ENCODE measurements around the gene AKT1. TPM values are rescaled to one million over a fixed set of nuclear protein-coding genes. Genes with fewer than 3 reads are reported as not detected.

AKT1 gene
- polyA plus RNA-seq, 2 donors = 62.6 to 62.9 TPM

GRCh38 chr14:104793703-104793959 lies 1.9 kb downstream of the AKT1 start:
- no peaks in the 10 kb centered on the region for H3K9me3 ChIP-seq (ENCODE audit: control insufficient read depth in 2 of 2, insufficient read depth in 1 of 2, low read depth in 1 of 2, low read length in 1 of 2)
- H3K36me3 ChIP-seq (ENCODE audit: control insufficient read depth in 2 of 2, insufficient read depth in 2 of 2, low read length in 1 of 2) = peaks cover 0 to 33% of the 10 kb centered on the region in 2 donors
- no peaks in the 10 kb centered on the region for H3K27me3 ChIP-seq (ENCODE audit: control insufficient read depth in 1 of 2, insufficient read depth in 2 of 2, low read length in 2 of 2)
- 74 to 77% methylated on average over 2 of the region's 2 CpGs for WGBS, 2 donors
- peaks cover 13 to 41% of the 10 kb centered on the region in 2 donors for H3K4me1 ChIP-seq (ENCODE audit: control insufficient read depth in 2 of 2, insufficient read depth in 2 of 2, low read length in 1 of 2)
- no peak overlapping the region for H3K27ac ChIP-seq (ENCODE audit: low read depth in 2 of 2, low read length in 1 of 2)
- peak overlapping the region in 1 of 2 donors; percentile 82 for H3K4me3 ChIP-seq (ENCODE audit: low read depth in 1 of 2, low read length in 2 of 2)

- Histone ChIP-seq H3K36me3 (ENCODE audit: control insufficient read depth in 2 of 2, insufficient read depth in 2 of 2, low read length in 1 of 2) (peaks cover 0 to 35% of the 10 kb centered on the region in 2 donors), H3K27me3 (ENCODE audit: control insufficient read depth in 1 of 2, insufficient read depth in 2 of 2, low read length in 2 of 2) (no peaks in the 10 kb centered on the region), H3K27ac (ENCODE audit: low read depth in 2 of 2, low read length in 1 of 2) (no peak overlapping the region), H3K4me1 (ENCODE audit: control insufficient read depth in 2 of 2, insufficient read depth in 2 of 2, low read length in 1 of 2) (peaks cover 14 to 41% of the 10 kb centered on the region in 2 donors), H3K4me3 (ENCODE audit: low read depth in 1 of 2, low read length in 2 of 2) (peak overlapping the region in 1 of 2 donors; percentile 82), H3K9me3 (ENCODE audit: control insufficient read depth in 2 of 2, insufficient read depth in 1 of 2, low read depth in 1 of 2, low read length in 1 of 2) (no peaks in the 10 kb centered on the region)
- 78 to 82% methylated on average over 16 of the region's 16 CpGs for WGBS, 2 donors
Observed at GRCh38 chr14:104792945-104793702, 2.4 kb downstream of the AKT1 start.

- H3K4me3 ChIP-seq (ENCODE audit: low read depth in 1 of 2, low read length in 2 of 2) = no peak overlapping the region
- no peaks in the 10 kb centered on the region for H3K9me3 ChIP-seq (ENCODE audit: control insufficient read depth in 2 of 2, insufficient read depth in 1 of 2, low read depth in 1 of 2, low read length in 1 of 2)
- H3K4me1 ChIP-seq (ENCODE audit: control insufficient read depth in 2 of 2, insufficient read depth in 2 of 2, low read length in 1 of 2) = peaks cover 15 to 45% of the 10 kb centered on the region in 2 donors
- H3K27me3 ChIP-seq (ENCODE audit: control insufficient read depth in 1 of 2, insufficient read depth in 2 of 2, low read length in 2 of 2) = no peaks in the 10 kb centered on the region
- 59 to 63% methylated on average over 24 to 25 of the region's 25 CpGs for WGBS, 2 donors
- peaks cover 0 to 37% of the 10 kb centered on the region in 2 donors for H3K36me3 ChIP-seq (ENCODE audit: control insufficient read depth in 2 of 2, insufficient read depth in 2 of 2, low read length in 1 of 2)
- no peak overlapping the region for H3K27ac ChIP-seq (ENCODE audit: low read depth in 2 of 2, low read length in 1 of 2)
Observed at GRCh38 chr14:104792101-104792884, 3.3 kb downstream of the AKT1 start.

DNA sequence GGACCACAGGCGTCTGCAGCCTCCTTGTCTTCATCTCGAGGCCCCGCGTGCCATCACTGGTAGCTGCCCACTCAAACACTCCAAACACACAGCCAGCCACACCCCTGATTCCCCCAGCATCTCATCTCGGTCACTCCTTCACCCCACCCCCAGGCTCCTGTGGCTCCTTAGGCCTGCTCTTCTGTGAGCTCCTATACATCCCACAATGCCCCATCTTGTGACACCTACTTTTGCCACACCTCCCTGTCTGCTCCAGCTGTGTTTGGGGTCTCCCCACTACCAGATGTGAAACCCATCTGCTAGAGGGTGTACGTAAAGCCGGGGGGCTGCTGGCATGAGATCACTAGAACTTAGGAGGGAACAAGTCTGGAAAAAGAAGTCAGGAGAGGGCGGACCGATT lies 4.1 kb downstream of the AKT1 start:
- H3K9me3 ChIP-seq (ENCODE audit: control insufficient read depth in 2 of 2, insufficient read depth in 1 of 2, low read depth in 1 of 2, low read length in 1 of 2) = no peaks in the 10 kb centered on the region
- H3K4me1 ChIP-seq (ENCODE audit: control insufficient read depth in 2 of 2, insufficient read depth in 2 of 2, low read length in 1 of 2) = peaks cover 18 to 49% of the 10 kb centered on the region in 2 donors
- H3K4me3 ChIP-seq (ENCODE audit: low read depth in 1 of 2, low read length in 2 of 2) = no peak overlapping the region
- 87 to 94% methylated on average over 7 to 9 of the region's 9 CpGs for WGBS, 2 donors
- H3K27me3 ChIP-seq (ENCODE audit: control insufficient read depth in 1 of 2, insufficient read depth in 2 of 2, low read length in 2 of 2) = no peaks in the 10 kb centered on the region
- no peak overlapping the region for H3K27ac ChIP-seq (ENCODE audit: low read depth in 2 of 2, low read length in 1 of 2)
- H3K36me3 ChIP-seq (ENCODE audit: control insufficient read depth in 2 of 2, insufficient read depth in 2 of 2, low read length in 1 of 2) = peaks cover 0 to 37% of the 10 kb centered on the region in 2 donors

DNA sequence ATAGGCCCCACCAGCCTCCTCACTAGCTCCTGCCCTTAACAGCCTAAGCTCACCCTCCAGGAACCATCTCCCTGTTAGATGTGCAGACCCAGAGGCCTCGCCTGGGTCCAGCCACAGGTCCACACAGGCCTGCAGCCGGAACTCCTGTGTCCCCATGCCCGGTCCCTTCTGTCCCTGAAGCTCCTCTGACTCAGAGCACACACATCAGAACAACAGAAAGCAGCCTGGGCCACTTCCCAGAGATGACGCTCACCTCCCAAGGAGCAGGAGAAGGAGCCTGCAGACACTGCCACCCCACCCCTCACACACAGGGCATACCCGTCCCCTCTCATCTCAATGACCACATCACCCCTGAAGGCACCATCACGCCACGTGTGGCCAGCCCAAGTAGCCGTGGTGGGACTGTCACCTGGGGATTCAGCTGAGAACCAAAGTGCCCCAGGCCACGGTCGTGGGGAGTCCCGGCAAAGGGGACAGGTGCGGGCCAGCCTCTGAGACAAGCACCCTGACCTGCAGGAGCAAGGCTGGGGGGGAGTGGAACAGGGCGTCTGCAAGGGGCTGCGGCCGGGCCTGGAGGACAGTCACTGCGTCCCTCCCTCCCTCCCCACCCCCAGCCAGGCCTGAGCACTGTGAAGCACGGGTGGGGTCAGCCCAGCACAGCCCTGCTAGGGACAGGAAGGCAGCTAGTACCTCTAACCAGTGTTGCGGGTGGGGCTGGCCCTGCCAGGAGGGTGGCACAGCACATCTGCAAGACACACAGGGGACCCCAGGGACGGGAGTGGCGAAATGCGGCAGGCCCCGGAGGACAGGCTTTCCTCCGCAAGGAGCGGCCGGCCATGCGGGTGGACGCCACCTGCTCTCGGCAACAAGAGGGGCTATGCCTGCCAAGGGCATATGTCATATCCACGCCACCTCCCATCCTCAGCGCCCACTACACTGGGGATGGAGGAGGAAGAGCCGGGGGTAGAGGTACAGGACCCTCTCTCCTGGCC lies 5.5 kb downstream of the AKT1 start:
- no peaks in the 10 kb centered on the region for H3K27me3 ChIP-seq (ENCODE audit: control insufficient read depth in 1 of 2, insufficient read depth in 2 of 2, low read length in 2 of 2)
- peaks cover 0 to 41% of the 10 kb centered on the region in 2 donors for H3K36me3 ChIP-seq (ENCODE audit: control insufficient read depth in 2 of 2, insufficient read depth in 2 of 2, low read length in 1 of 2)
- H3K27ac ChIP-seq (ENCODE audit: low read depth in 2 of 2, low read length in 1 of 2) = peak overlapping the region in 1 of 2 donors; percentile 26
- H3K4me3 ChIP-seq (ENCODE audit: low read depth in 1 of 2, low read length in 2 of 2) = no peak overlapping the region
- WGBS, 2 donors = 79 to 89% methylated on average over 25 to 31 of the region's 31 CpGs
- H3K9me3 ChIP-seq (ENCODE audit: control insufficient read depth in 2 of 2, insufficient read depth in 1 of 2, low read depth in 1 of 2, low read length in 1 of 2) = no peaks in the 10 kb centered on the region
- peaks cover 18 to 49% of the 10 kb centered on the region in 2 donors for H3K4me1 ChIP-seq (ENCODE audit: control insufficient read depth in 2 of 2, insufficient read depth in 2 of 2, low read length in 1 of 2)

- H3K4me3 ChIP-seq (ENCODE audit: low read depth in 1 of 2, low read length in 2 of 2) = no peak overlapping the region
- no peak overlapping the region for H3K27ac ChIP-seq (ENCODE audit: low read depth in 2 of 2, low read length in 1 of 2)
- no peaks in the 10 kb centered on the region for H3K9me3 ChIP-seq (ENCODE audit: control insufficient read depth in 2 of 2, insufficient read depth in 1 of 2, low read depth in 1 of 2, low read length in 1 of 2)
- H3K36me3 ChIP-seq (ENCODE audit: control insufficient read depth in 2 of 2, insufficient read depth in 2 of 2, low read length in 1 of 2) = peaks cover 0 to 43% of the 10 kb centered on the region in 2 donors
- 79 to 83% methylated on average over 38 to 39 of the region's 39 CpGs for WGBS, 2 donors
- H3K4me1 ChIP-seq (ENCODE audit: control insufficient read depth in 2 of 2, insufficient read depth in 2 of 2, low read length in 1 of 2) = peaks cover 18 to 45% of the 10 kb centered on the region in 2 donors
- H3K27me3 ChIP-seq (ENCODE audit: control insufficient read depth in 1 of 2, insufficient read depth in 2 of 2, low read length in 2 of 2) = no peaks in the 10 kb centered on the region
Observed at GRCh38 chr14:104788873-104789663, 6.5 kb downstream of the AKT1 start.

- Histone ChIP-seq H3K36me3 (ENCODE audit: control insufficient read depth in 2 of 2, insufficient read depth in 2 of 2, low read length in 1 of 2) (peaks cover 0 to 43% of the 10 kb centered on the region in 2 donors), H3K27ac (ENCODE audit: low read depth in 2 of 2, low read length in 1 of 2) (no peak overlapping the region), H3K9me3 (ENCODE audit: control insufficient read depth in 2 of 2, insufficient read depth in 1 of 2, low read depth in 1 of 2, low read length in 1 of 2) (no peaks in the 10 kb centered on the region), H3K27me3 (ENCODE audit: control insufficient read depth in 1 of 2, insufficient read depth in 2 of 2, low read length in 2 of 2) (no peaks in the 10 kb centered on the region), H3K4me1 (ENCODE audit: control insufficient read depth in 2 of 2, insufficient read depth in 2 of 2, low read length in 1 of 2) (peaks cover 14 to 37% of the 10 kb centered on the region in 2 donors), H3K4me3 (ENCODE audit: low read depth in 1 of 2, low read length in 2 of 2) (no peak overlapping the region)
- WGBS, 2 donors = 76 to 88% methylated on average over 14 of the region's 14 CpGs
Observed at GRCh38 chr14:104788161-104788818, 7.3 kb downstream of the AKT1 start.

- H3K36me3 ChIP-seq (ENCODE audit: control insufficient read depth in 2 of 2, insufficient read depth in 2 of 2, low read length in 1 of 2) = peaks cover 0 to 43% of the 10 kb centered on the region in 2 donors
- 76 to 85% methylated on average over 6 to 7 of the region's 7 CpGs for WGBS, 2 donors
- H3K4me3 ChIP-seq (ENCODE audit: low read depth in 1 of 2, low read length in 2 of 2) = no peak overlapping the region
- H3K27ac ChIP-seq (ENCODE audit: low read depth in 2 of 2, low read length in 1 of 2) = no peak overlapping the region
- H3K27me3 ChIP-seq (ENCODE audit: control insufficient read depth in 1 of 2, insufficient read depth in 2 of 2, low read length in 2 of 2) = no peaks in the 10 kb centered on the region
- H3K9me3 ChIP-seq (ENCODE audit: control insufficient read depth in 2 of 2, insufficient read depth in 1 of 2, low read depth in 1 of 2, low read length in 1 of 2) = no peaks in the 10 kb centered on the region
- peaks cover 14 to 31% of the 10 kb centered on the region in 2 donors for H3K4me1 ChIP-seq (ENCODE audit: control insufficient read depth in 2 of 2, insufficient read depth in 2 of 2, low read length in 1 of 2)
Observed at GRCh38 chr14:104787736-104788135, 7.8 kb downstream of the AKT1 start.
